Measurements from ENCODE around the gene APLF. TPM values are rescaled to one million over a fixed set of nuclear protein-coding genes. Genes with fewer than 3 reads are reported as not detected.

APLF gene
- total RNA-seq, 1 donor from 2014 or later = 2.5 TPM

- Histone ChIP-seq H3K9ac (ENCODE audit: low read length) (no peak overlapping the region), H2AFZ (ENCODE audit: low read depth, low read length) (no peak overlapping the region), H3K36me3 (ENCODE audit: insufficient read depth, low read length) (no peaks in the 10 kb centered on the region), H3K4me1 (ENCODE audit: insufficient read depth, low read length) (peaks cover 7% of the 10 kb centered on the region), H3K4me3 (ENCODE audit: insufficient read depth, low read depth, low read length) (no peak overlapping the region), H3K9me3 (ENCODE audit: insufficient read depth, low read depth, low read length) (no peaks in the 10 kb centered on the region), H3K4me2 (ENCODE audit: low read length) (no peak overlapping the region), H4K20me1 (ENCODE audit: insufficient read depth, low read length) (no peaks in the 10 kb centered on the region), H3K79me2 (ENCODE audit: insufficient read depth, low read length) (peaks cover 11% of the 10 kb centered on the region), H3K27me3 (ENCODE audit: insufficient read depth, low read length) (no peaks in the 10 kb centered on the region), H3K27ac (ENCODE audit: low read depth, low read length) (no peak overlapping the region)
- H3K4me1 Mint-ChIP-seq (ENCODE audit: low read depth, unreplicated experiment) = peaks cover 10% of the 10 kb centered on the region
- no peak overlapping the region for H3K4me3 Mint-ChIP-seq (ENCODE audit: unreplicated experiment)
- no peak for FAIRE-seq
- no peak for TF ChIP-seq EZH2 (IDR thresholded peaks at IDR 0.05; ENCODE audit: insufficient read depth, low read length)
- TF ChIP-seq, protein P1, sequence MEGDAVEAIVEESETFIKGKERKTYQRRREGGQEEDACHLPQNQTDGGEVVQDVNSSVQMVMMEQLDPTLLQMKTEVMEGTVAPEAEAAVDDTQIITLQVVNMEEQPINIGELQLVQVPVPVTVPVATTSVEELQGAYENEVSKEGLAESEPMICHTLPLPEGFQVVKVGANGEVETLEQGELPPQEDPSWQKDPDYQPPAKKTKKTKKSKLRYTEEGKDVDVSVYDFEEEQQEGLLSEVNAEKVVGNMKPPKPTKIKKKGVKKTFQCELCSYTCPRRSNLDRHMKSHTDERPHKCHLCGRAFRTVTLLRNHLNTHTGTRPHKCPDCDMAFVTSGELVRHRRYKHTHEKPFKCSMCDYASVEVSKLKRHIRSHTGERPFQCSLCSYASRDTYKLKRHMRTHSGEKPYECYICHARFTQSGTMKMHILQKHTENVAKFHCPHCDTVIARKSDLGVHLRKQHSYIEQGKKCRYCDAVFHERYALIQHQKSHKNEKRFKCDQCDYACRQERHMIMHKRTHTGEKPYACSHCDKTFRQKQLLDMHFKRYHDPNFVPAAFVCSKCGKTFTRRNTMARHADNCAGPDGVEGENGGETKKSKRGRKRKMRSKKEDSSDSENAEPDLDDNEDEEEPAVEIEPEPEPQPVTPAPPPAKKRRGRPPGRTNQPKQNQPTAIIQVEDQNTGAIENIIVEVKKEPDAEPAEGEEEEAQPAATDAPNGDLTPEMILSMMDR (IDR thresholded peaks at IDR 0.05; ENCODE audit: insufficient read depth, low read depth, low read length) = no peak
- H3K36me3 Mint-ChIP-seq (ENCODE audit: low read depth, unreplicated experiment) = no peaks in the 10 kb centered on the region
- H3K27me3 Mint-ChIP-seq (ENCODE audit: low read depth, unreplicated experiment) = no peaks in the 10 kb centered on the region
- DNase-seq (ENCODE audit: low read depth) = no peak
- no peaks in the 10 kb centered on the region for H3K9me3 Mint-ChIP-seq (ENCODE audit: unreplicated experiment)
- no peak overlapping the region for H3K27ac Mint-ChIP-seq (ENCODE audit: unreplicated experiment)
These were observed 2.5 kb downstream of the APLF start for GRCh38 chr2:68469935-68470334.

DNA sequence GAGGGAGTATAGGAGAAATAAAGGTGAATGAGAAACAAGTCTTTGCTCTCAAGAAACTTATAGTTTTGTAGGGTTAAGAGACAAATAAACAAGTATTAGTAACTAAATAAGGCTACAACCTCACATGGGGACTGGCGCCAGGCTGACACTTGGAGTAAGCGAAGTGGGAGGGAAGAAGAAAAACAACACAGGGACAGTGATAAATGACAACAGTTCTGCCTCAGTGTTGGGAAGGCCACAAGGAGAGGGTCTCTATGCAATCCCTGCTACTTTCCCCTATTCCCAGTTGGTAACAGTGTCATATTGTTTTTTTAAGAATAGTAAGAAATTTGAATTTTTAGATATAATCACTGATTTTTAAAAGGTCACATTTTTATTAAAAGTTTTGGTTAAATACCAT lies 4.0 kb downstream of the APLF start:
- H2AFZ ChIP-seq (ENCODE audit: low read depth, low read length) = no peak overlapping the region
- no peak overlapping the region for H3K4me3 Mint-ChIP-seq (ENCODE audit: unreplicated experiment)
- FAIRE-seq = no peak

GRCh38 chr2:68472796-68473414 lies 5.5 kb downstream of the APLF start:
- FAIRE-seq = no peak

More for the DNA sequence above, 4.0 kb downstream of the APLF start:
- Histone ChIP-seq H4K20me1 (ENCODE audit: insufficient read depth, low read length) (no peaks in the 10 kb centered on the region), H3K9me3 (ENCODE audit: insufficient read depth, low read depth, low read length) (no peaks in the 10 kb centered on the region), H3K36me3 (ENCODE audit: insufficient read depth, low read length) (no peaks in the 10 kb centered on the region), H3K79me2 (ENCODE audit: insufficient read depth, low read length) (peaks cover 11% of the 10 kb centered on the region), H3K4me2 (ENCODE audit: low read length) (no peak overlapping the region), H3K4me1 (ENCODE audit: insufficient read depth, low read length) (peaks cover 2% of the 10 kb centered on the region), H3K27ac (ENCODE audit: low read depth, low read length) (no peak overlapping the region), H3K9ac (ENCODE audit: low read length) (no peak overlapping the region), H3K27me3 (ENCODE audit: insufficient read depth, low read length) (no peaks in the 10 kb centered on the region), H3K4me3 (ENCODE audit: insufficient read depth, low read depth, low read length) (no peak overlapping the region)
- no peak for DNase-seq (ENCODE audit: low read depth)
- Mint-ChIP-seq H3K27ac (ENCODE audit: unreplicated experiment) (no peak overlapping the region), H3K4me1 (ENCODE audit: low read depth, unreplicated experiment) (peaks cover 7% of the 10 kb centered on the region), H3K36me3 (ENCODE audit: low read depth, unreplicated experiment) (no peaks in the 10 kb centered on the region), H3K27me3 (ENCODE audit: low read depth, unreplicated experiment) (no peaks in the 10 kb centered on the region), H3K9me3 (ENCODE audit: unreplicated experiment) (no peaks in the 10 kb centered on the region)
- TF ChIP-seq EZH2 (IDR thresholded peaks at IDR 0.05; ENCODE audit: insufficient read depth, low read length) = no peak
- TF ChIP-seq, protein P1 (IDR thresholded peaks at IDR 0.05; ENCODE audit: insufficient read depth, low read depth, low read length) = no peak

More at GRCh38 chr2:68472796-68473414, 5.5 kb downstream of the APLF start:
- Mint-ChIP-seq H3K27ac (ENCODE audit: unreplicated experiment) (no peak overlapping the region), H3K4me1 (ENCODE audit: low read depth, unreplicated experiment) (peaks cover 7% of the 10 kb centered on the region), H3K4me3 (ENCODE audit: unreplicated experiment) (no peak overlapping the region), H3K36me3 (ENCODE audit: low read depth, unreplicated experiment) (no peaks in the 10 kb centered on the region), H3K9me3 (ENCODE audit: unreplicated experiment) (no peaks in the 10 kb centered on the region), H3K27me3 (ENCODE audit: low read depth, unreplicated experiment) (no peaks in the 10 kb centered on the region)
- Histone ChIP-seq H3K27ac (ENCODE audit: low read depth, low read length) (no peak overlapping the region), H3K79me2 (ENCODE audit: insufficient read depth, low read length) (peaks cover 11% of the 10 kb centered on the region), H3K9ac (ENCODE audit: low read length) (no peak overlapping the region), H2AFZ (ENCODE audit: low read depth, low read length) (no peak overlapping the region), H3K9me3 (ENCODE audit: insufficient read depth, low read depth, low read length) (no peaks in the 10 kb centered on the region), H3K36me3 (ENCODE audit: insufficient read depth, low read length) (no peaks in the 10 kb centered on the region), H4K20me1 (ENCODE audit: insufficient read depth, low read length) (no peaks in the 10 kb centered on the region), H3K4me1 (ENCODE audit: insufficient read depth, low read length) (no peaks in the 10 kb centered on the region), H3K4me3 (ENCODE audit: insufficient read depth, low read depth, low read length) (no peak overlapping the region), H3K4me2 (ENCODE audit: low read length) (no peak overlapping the region), H3K27me3 (ENCODE audit: insufficient read depth, low read length) (no peaks in the 10 kb centered on the region)
- DNase-seq (ENCODE audit: low read depth) = no peak
- TF ChIP-seq EZH2 (IDR thresholded peaks at IDR 0.05; ENCODE audit: insufficient read depth, low read length) = no peak
- TF ChIP-seq, protein P1 (IDR thresholded peaks at IDR 0.05; ENCODE audit: insufficient read depth, low read depth, low read length) = no peak
